ENCODE results near the gene CDC42EP1. TPM values are rescaled to one million over a fixed set of nuclear protein-coding genes. Genes with fewer than 3 reads are reported as not detected.

Gene CDC42EP1
- total RNA-seq, 4 donors from 2014 or later, result 11.3 to 24.5 (median 11.7) TPM

DNA sequence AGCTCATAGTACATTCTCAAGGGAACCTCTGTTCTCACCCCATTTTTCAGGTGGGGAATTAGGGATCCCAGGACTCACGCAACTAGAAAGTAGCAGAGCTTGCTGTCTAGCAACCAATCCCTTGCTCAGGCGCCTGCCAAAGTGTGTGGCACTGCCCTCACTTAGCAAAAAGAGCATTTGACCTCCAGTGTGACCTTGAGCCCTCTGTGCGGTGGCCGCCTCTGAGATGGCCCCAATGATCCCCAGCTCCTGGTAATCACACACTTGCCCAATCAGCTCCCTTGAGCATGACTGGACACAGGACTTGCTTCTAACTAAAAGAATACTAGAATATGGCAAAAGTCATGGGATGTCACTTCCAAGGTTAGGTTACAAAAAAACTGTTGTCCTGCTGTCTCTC lies 22.2 kb downstream of the CDC42EP1 start:
- TF ChIP-seq, protein P1, sequence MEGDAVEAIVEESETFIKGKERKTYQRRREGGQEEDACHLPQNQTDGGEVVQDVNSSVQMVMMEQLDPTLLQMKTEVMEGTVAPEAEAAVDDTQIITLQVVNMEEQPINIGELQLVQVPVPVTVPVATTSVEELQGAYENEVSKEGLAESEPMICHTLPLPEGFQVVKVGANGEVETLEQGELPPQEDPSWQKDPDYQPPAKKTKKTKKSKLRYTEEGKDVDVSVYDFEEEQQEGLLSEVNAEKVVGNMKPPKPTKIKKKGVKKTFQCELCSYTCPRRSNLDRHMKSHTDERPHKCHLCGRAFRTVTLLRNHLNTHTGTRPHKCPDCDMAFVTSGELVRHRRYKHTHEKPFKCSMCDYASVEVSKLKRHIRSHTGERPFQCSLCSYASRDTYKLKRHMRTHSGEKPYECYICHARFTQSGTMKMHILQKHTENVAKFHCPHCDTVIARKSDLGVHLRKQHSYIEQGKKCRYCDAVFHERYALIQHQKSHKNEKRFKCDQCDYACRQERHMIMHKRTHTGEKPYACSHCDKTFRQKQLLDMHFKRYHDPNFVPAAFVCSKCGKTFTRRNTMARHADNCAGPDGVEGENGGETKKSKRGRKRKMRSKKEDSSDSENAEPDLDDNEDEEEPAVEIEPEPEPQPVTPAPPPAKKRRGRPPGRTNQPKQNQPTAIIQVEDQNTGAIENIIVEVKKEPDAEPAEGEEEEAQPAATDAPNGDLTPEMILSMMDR (IDR thresholded peaks at IDR 0.05; ENCODE audit: low read depth), result no peak

DNA sequence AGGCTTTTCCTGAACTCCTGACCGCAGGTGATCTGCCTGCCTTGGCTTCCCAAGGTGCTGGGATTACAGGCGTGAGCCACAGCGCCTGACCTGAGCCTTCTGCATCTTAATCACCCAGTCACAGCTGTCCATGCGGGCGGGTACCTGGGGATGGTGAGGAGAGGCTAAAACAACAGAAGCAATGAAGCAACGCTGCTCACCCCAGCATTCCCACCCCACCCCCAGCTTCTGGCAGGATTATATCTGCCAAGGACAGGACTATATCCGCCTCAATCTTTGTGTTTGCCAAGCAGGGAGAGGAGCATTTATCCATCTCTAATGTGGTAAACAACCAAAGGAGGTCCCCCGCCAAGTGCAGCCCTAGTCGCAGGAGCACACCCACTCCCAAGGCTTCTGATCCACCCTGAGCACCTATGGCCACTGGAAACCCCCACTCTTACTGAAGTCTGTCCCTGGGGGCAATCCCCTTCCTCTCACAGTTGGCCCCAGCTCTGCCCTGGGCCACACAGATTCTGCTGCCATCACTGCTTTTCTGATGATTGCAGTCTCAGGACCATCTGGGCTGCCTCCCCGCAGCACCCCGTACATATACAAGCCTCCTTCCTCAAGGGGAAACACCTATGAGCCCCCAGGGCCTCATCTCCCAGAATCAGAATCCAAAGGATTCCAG lies 28.4 kb downstream of the CDC42EP1 start:
- TF ChIP-seq, protein P1 (IDR thresholded peaks at IDR 0.05; ENCODE audit: low read depth), result no peak

DNA sequence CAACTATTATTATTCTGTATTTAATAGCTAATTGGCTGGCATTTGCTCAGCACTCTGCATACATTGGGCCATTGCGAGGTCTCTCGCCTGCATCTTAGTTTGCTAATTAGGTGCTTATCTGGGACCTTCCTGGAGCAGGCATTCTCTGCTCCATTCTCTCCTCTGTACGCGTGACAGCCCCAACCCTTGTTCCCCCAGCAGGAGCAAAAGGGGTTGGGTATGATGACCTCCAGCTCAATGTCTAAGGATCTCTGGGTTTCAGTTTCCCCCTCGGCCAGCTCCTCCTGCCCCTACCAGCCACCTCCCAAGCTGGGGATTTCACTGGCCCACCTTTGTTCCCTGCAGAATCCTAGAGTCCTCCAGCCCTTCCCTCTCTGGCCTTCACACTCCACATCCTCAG lies 29.4 kb downstream of the CDC42EP1 start:
- TF ChIP-seq, protein P1 (IDR thresholded peaks at IDR 0.05; ENCODE audit: low read depth), result no peak

DNA sequence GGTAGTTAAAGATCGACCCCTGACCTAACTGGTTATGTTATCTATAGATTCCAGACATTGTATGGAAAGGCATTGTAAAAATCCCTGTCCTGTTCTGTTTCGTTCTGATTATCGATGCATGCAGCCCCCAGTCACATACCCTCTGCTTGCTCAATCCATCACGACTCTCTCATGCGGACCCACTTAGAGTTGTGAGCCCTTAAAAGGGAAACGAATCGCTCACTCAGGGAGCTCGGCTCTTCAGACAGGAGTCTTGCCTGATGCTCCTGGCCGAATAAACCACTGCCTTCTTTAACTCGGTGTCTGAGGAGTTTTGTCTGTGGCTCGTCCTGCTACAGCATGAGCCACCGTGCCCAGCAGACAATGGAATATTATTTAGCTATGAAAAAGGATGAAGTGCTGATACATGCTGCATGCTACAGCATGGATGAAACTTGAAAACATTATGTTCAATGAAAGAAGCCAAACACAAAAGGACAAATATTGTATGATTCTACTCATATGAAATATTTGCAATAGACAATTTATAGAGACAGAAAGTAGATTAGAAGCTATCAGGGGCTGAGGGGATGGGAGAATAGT lies 31.6 kb downstream of the CDC42EP1 start:
- TF ChIP-seq, protein P1 (IDR thresholded peaks at IDR 0.05; ENCODE audit: low read depth), result no peak

DNA sequence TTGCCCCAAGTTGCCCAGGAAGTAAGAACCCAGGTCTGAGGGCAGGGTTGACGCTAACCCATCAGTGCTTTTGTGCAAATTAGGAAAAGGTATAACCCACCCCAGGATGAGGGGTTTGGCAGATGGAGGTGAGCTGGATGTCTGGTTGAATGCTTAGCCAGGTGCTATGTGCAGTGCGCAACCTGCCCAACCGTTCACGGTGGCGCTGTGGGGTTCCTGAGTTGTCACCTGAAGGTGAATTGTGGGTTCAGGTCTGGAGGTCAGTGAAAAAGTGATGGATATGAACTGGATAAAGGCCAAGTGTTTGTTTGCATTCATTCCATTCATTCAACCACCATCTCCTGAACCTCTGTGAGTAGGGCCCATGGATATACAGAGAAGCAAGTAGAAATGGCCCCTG lies 34.0 kb downstream of the CDC42EP1 start:
- TF ChIP-seq, protein P1 (IDR thresholded peaks at IDR 0.05; ENCODE audit: low read depth), result no peak

DNA sequence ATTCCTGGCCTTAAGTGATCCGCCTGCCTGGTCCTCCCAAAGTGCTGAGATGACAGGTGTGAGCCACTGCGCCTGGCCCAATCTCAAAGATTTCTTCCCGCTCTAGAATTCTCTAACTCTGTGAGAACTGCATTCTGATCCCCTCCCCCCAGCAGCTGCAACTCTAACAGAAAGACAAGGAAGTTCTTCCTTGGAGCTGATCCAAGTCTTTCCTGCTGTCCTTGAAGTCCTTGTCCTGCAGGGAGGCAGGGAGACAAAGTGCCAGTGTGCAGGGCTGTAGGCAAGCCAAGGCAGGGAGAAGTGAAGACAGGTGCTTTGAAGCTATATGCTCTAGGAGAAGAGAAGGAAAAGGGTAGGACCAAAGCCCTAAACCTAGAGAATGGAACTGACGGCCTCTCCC lies 38.9 kb downstream of the CDC42EP1 start:
- TF ChIP-seq, protein P1 (IDR thresholded peaks at IDR 0.05; ENCODE audit: low read depth), result no peak

DNA sequence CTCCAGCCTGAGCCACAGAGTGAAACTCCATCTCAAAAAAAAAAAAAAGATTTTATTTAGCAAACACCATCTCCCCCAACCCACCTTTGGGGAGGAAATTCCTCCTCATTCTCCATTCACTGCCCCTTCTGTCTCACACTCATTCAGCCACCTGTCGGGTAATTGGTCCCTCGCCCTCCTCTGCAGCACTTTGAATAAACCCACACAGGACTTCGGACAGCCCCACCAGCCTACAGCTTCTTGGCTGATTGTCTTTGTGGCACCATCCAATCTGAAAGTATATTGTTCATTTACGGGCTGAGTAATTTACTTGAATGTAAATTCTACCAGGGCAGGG lies 40.9 kb downstream of the CDC42EP1 start:
- TF ChIP-seq, protein P1 (IDR thresholded peaks at IDR 0.05; ENCODE audit: low read depth), result no peak

Measured in subcutaneous adipose tissue (tissue), 4 donors.